ENCODE measurements around the gene LRRTM4. TPM values are rescaled to one million over a fixed set of nuclear protein-coding genes. Genes with fewer than 3 reads are reported as not detected.

Gene LRRTM4
- total RNA-seq, 1 donor from 2014 or later: 0.41 TPM

- ATAC-seq (no peak), DNase-seq (no peak)
- no peaks in the 10 kb centered on the region for H3K36me3 ChIP-seq
- TF ChIP-seq CTCF (IDR thresholded peaks at IDR 0.05): no peak
- no peaks in the 10 kb centered on the region for H3K27me3 ChIP-seq
- H3K9me3 ChIP-seq: no peaks in the 10 kb centered on the region
- H3K4me1 ChIP-seq: no peaks in the 10 kb centered on the region
- intact Hi-C loops (cut with DNase I): no loop called here
- H3K27ac ChIP-seq: no peak overlapping the region
- no peak overlapping the region for H3K4me3 ChIP-seq
Observed at GRCh38 chr2:77322431-77322830, 199.7 kb downstream of the LRRTM4 start.

- ATAC-seq (no peak), DNase-seq (no peak)
- no peak for TF ChIP-seq CTCF (IDR thresholded peaks at IDR 0.05)
- Histone ChIP-seq H3K4me3 (no peak overlapping the region), H3K27me3 (no peaks in the 10 kb centered on the region), H3K9me3 (no peaks in the 10 kb centered on the region), H3K36me3 (no peaks in the 10 kb centered on the region), H3K4me1 (no peaks in the 10 kb centered on the region), H3K27ac (no peak overlapping the region)
- intact Hi-C loops (cut with DNase I): no loop called here
Observed at GRCh38 chr2:77314721-77315120, 207.5 kb downstream of the LRRTM4 start.

GRCh38 chr2:77310416-77310815 lies 211.8 kb downstream of the LRRTM4 start:
- no peak for DNase-seq
- no peak for ATAC-seq
- H3K4me1 ChIP-seq: no peaks in the 10 kb centered on the region
- H3K36me3 ChIP-seq: no peaks in the 10 kb centered on the region
- no peak overlapping the region for H3K4me3 ChIP-seq
- no peaks in the 10 kb centered on the region for H3K9me3 ChIP-seq
- H3K27ac ChIP-seq: no peak overlapping the region
- no peaks in the 10 kb centered on the region for H3K27me3 ChIP-seq
- intact Hi-C loops (cut with DNase I): no loop called here
- TF ChIP-seq CTCF (IDR thresholded peaks at IDR 0.05): no peak

GRCh38 chr2:77309725-77310124 lies 212.5 kb downstream of the LRRTM4 start:
- Histone ChIP-seq H3K4me3 (no peak overlapping the region), H3K27ac (no peak overlapping the region), H3K27me3 (no peaks in the 10 kb centered on the region), H3K36me3 (no peaks in the 10 kb centered on the region), H3K4me1 (no peaks in the 10 kb centered on the region), H3K9me3 (no peaks in the 10 kb centered on the region)
- no peak for TF ChIP-seq CTCF (IDR thresholded peaks at IDR 0.05)
- intact Hi-C loops (cut with DNase I): no loop called here
- ATAC-seq (no peak), DNase-seq (no peak)

- no peak for TF ChIP-seq CTCF (IDR thresholded peaks at IDR 0.05)
- H3K4me1 ChIP-seq: no peaks in the 10 kb centered on the region
- ATAC-seq (no peak), DNase-seq (no peak)
- no peak overlapping the region for H3K4me3 ChIP-seq
- no peaks in the 10 kb centered on the region for H3K36me3 ChIP-seq
- H3K27me3 ChIP-seq: no peaks in the 10 kb centered on the region
- intact Hi-C loops (cut with DNase I): no loop called here
- no peak overlapping the region for H3K27ac ChIP-seq
- no peaks in the 10 kb centered on the region for H3K9me3 ChIP-seq
Observed at GRCh38 chr2:77301441-77301840, 220.7 kb downstream of the LRRTM4 start.

GRCh38 chr2:77296791-77297190 lies 225.4 kb downstream of the LRRTM4 start:
- intact Hi-C loops (cut with DNase I): no loop called here
- TF ChIP-seq CTCF (IDR thresholded peaks at IDR 0.05): no peak
- Histone ChIP-seq H3K4me3 (no peak overlapping the region), H3K36me3 (no peaks in the 10 kb centered on the region), H3K27ac (no peak overlapping the region), H3K27me3 (no peaks in the 10 kb centered on the region), H3K9me3 (no peaks in the 10 kb centered on the region), H3K4me1 (no peaks in the 10 kb centered on the region)
- DNase-seq: no peak
- ATAC-seq: no peak

All from upper lobe of right lung (tissue), 1 donor.